GM23338 (cell line): ENCODE data around the gene PARP3. TPM values are rescaled to one million over a fixed set of nuclear protein-coding genes. Genes with fewer than 3 reads are reported as not detected.
A peak's percentile ranks its signal among the peaks of the same experiment; 100 is the strongest.

Experiments
- ATAC-seq: fragments of 200-7000 bp; cut with Tn5 transposase; 3 replicates; pipeline ENCODE4 v1.9.1; 2020
- DNase-seq: peaks from one replicate; pipeline ENCODE4 v3.0.0-alpha.2; 2015; ENCODE audit warnings: low spot score
- H2AFZ ChIP-seq: fragments of 200-600 bp; sonication (generic); 2 replicates; pipeline ENCODE4 v1.8.0; 2016; ENCODE audit warnings: antibody characterized with exemption, mild to moderate bottlenecking, moderate library complexity
- H3F3A ChIP-seq: fragments of 200-600 bp; sonication (generic); replicated peaks from 2 replicates; pipeline ENCODE4 v1.8.0; 2017; ENCODE audit warnings: antibody characterized with exemption, mixed run types, low read depth
- H3K27ac ChIP-seq: fragments of 200-600 bp; sonication (generic); 2 replicates; pipeline ENCODE4 v1.6.1; 2016; ENCODE audit warnings: low read depth
- H3K27me3 ChIP-seq: fragments of 200-600 bp; sonication (generic); 2 replicates; pipeline ENCODE4 v1.8.0; 2016; ENCODE audit warnings: mild to moderate bottlenecking, mixed run types, moderate library complexity; ENCODE audit not compliant: insufficient read depth
- H3K36me3 ChIP-seq: fragments of 200-600 bp; sonication (generic); 2 replicates; pipeline ENCODE4 v1.8.0; 2016; ENCODE audit warnings: mild to moderate bottlenecking; ENCODE audit not compliant: insufficient read depth
- H3K4me1 ChIP-seq: fragments of 200-600 bp; sonication (generic); 2 replicates; pipeline ENCODE4 v1.8.0; 2016; ENCODE audit warnings: mild to moderate bottlenecking, moderate library complexity; ENCODE audit not compliant: insufficient read depth
- H3K4me2 ChIP-seq: fragments of 200-600 bp; sonication (generic); 2 replicates; pipeline ENCODE4 v1.7.1; 2017; ENCODE audit warnings: mixed run types
- H3K4me3 ChIP-seq: fragments of 200-600 bp; sonication (generic); 2 replicates; pipeline ENCODE4 v1.6.1; 2016; ENCODE audit warnings: mixed run types
- H3K79me2 ChIP-seq: fragments of 200-600 bp; sonication (generic); replicated peaks from 2 replicates; pipeline ENCODE4 v1.8.0; 2017; ENCODE audit warnings: mild to moderate bottlenecking; ENCODE audit not compliant: insufficient read depth
- H3K9me2 ChIP-seq: fragments of 200-600 bp; sonication (generic); 2 replicates; pipeline ENCODE4 v1.8.0; 2017; ENCODE audit not compliant: insufficient read depth
- H4K20me1 ChIP-seq: fragments of 200-600 bp; sonication (generic); replicated peaks from 2 replicates; pipeline ENCODE4 v1.8.0; 2017; ENCODE audit warnings: mild to moderate bottlenecking; ENCODE audit not compliant: insufficient read depth
- H3K27ac Mint-ChIP-seq: 2 replicates; pipeline ENCODE4 v1.8.0; 2020; ENCODE audit warnings: inconsistent platforms, mild to moderate bottlenecking, moderate library complexity, mixed read lengths
- H3K27me3 Mint-ChIP-seq: 3 replicates; pipeline ENCODE4 v1.8.0; 2022; ENCODE audit warnings: low read depth, mild to moderate bottlenecking, moderate library complexity, mixed read lengths, inconsistent platforms; ENCODE audit not compliant: insufficient read depth, poor library complexity
- H3K36me3 Mint-ChIP-seq: 3 replicates; pipeline ENCODE4 v1.8.0; 2021; ENCODE audit warnings: low read depth, mild to moderate bottlenecking, inconsistent platforms, moderate library complexity, mixed read lengths
- H3K4me1 Mint-ChIP-seq: 3 replicates; pipeline ENCODE4 v1.8.0; 2020; ENCODE audit warnings: mild to moderate bottlenecking, inconsistent platforms, mixed read lengths
- H3K4me3 Mint-ChIP-seq: 3 replicates; pipeline ENCODE4 v1.8.0; 2021; ENCODE audit warnings: moderate library complexity, mild to moderate bottlenecking, inconsistent platforms, mixed read lengths
- H3K9me3 Mint-ChIP-seq: 3 replicates; pipeline ENCODE4 v1.8.0; 2020; ENCODE audit warnings: moderate library complexity, mild to moderate bottlenecking, inconsistent platforms, mixed read lengths
- EZH2 ChIP-seq: fragments of 200-600 bp; sonication (generic); IDR thresholded peaks from one replicate; pipeline ENCODE4 v1.8.0; 2017; ENCODE audit warnings: antibody characterized with exemption, mild to moderate bottlenecking, low read depth; ENCODE audit not compliant: unreplicated experiment
- EZH2phosphoT487 ChIP-seq: fragments of 200-600 bp; sonication (generic); IDR thresholded peaks from one replicate; pipeline ENCODE4 v1.8.1; 2018; ENCODE audit warnings: antibody characterized with exemption; ENCODE audit not compliant: unreplicated experiment
- JUNB ChIP-seq: IDR thresholded peaks from one replicate; pipeline ENCODE4 v1.6.1; 2016; ENCODE audit warnings: antibody characterized with exemption; ENCODE audit not compliant: unreplicated experiment
- POLR2AphosphoS5 ChIP-seq: IDR thresholded peaks from 2 replicates; pipeline ENCODE4 v1.6.1; 2016; ENCODE audit warnings: antibody characterized with exemption, low read depth
- ZNF114 ChIP-seq: fragments of 250-450 bp; sonication (Bioruptor Pico); IDR thresholded peaks from 2 replicates; pipeline ENCODE4 v1.5.0; 2020; ENCODE audit warnings: mild to moderate bottlenecking, moderate library complexity
- ZNF331 ChIP-seq: fragments of 250-450 bp; sonication (Bioruptor Pico); IDR thresholded peaks from 2 replicates; pipeline ENCODE4 v1.5.0; 2020; ENCODE audit warnings: low read depth, mild to moderate bottlenecking, moderate library complexity
- polyA plus RNA-seq: library from polyadenylated mRNA; unstranded; fragments of >200 nt; fragmentation: Nextera tagmentation; extraction: Ambion mirVana; gene quantifications from 2 replicates; pipeline ENCODE4 v1.2.1, GENCODE V29; 2016
- total RNA-seq: library from RNA; depleted of rRNA; stranded (reverse); fragments of >200 nt; shearing (Covaris generic); gene quantifications from 2 replicates; pipeline ENCODE4 v1.2.3, GENCODE V29; 2014
- TF ChIP-seq, protein P1 (sequence below): fragments of 250-450 bp; sonication (Bioruptor Pico); IDR thresholded peaks from 2 replicates; pipeline ENCODE4 v1.5.0; 2020; ENCODE audit warnings: mild to moderate bottlenecking, moderate library complexity
- TF ChIP-seq, protein P2 (sequence below): IDR thresholded peaks from 2 replicates; pipeline ENCODE4 v1.6.1; 2016; ENCODE audit warnings: antibody characterized with exemption

The PARP3 gene
- total and polyA plus RNA-seq, 2 experiments from 2014 or later: 0.76 to 1.1 TPM

DNA sequence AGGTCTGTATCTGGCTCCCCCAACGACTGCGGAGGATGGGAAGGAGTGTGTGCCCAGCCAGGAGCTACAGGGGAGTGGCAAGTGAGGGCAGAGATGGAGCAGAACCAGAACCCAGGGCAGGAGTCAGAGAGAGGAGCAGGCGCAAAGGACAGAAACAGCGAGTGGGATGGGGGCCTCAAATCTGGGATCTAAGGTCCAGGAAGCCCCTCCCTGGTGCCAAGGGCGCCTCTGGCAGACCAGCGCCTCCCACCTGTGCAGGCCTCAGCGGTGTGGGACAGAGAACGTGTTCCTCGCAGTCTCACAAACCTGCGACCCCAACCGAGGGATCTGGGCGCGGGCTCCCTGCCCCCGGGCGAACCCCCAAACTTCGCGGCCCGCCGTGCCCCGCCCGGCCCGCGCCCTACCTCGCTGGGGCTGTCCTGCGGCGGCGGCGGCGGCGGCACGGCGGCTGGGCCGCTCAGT lies 24.8 kb downstream of the PARP3 start (continued):
- TF ChIP-seq, protein P1, sequence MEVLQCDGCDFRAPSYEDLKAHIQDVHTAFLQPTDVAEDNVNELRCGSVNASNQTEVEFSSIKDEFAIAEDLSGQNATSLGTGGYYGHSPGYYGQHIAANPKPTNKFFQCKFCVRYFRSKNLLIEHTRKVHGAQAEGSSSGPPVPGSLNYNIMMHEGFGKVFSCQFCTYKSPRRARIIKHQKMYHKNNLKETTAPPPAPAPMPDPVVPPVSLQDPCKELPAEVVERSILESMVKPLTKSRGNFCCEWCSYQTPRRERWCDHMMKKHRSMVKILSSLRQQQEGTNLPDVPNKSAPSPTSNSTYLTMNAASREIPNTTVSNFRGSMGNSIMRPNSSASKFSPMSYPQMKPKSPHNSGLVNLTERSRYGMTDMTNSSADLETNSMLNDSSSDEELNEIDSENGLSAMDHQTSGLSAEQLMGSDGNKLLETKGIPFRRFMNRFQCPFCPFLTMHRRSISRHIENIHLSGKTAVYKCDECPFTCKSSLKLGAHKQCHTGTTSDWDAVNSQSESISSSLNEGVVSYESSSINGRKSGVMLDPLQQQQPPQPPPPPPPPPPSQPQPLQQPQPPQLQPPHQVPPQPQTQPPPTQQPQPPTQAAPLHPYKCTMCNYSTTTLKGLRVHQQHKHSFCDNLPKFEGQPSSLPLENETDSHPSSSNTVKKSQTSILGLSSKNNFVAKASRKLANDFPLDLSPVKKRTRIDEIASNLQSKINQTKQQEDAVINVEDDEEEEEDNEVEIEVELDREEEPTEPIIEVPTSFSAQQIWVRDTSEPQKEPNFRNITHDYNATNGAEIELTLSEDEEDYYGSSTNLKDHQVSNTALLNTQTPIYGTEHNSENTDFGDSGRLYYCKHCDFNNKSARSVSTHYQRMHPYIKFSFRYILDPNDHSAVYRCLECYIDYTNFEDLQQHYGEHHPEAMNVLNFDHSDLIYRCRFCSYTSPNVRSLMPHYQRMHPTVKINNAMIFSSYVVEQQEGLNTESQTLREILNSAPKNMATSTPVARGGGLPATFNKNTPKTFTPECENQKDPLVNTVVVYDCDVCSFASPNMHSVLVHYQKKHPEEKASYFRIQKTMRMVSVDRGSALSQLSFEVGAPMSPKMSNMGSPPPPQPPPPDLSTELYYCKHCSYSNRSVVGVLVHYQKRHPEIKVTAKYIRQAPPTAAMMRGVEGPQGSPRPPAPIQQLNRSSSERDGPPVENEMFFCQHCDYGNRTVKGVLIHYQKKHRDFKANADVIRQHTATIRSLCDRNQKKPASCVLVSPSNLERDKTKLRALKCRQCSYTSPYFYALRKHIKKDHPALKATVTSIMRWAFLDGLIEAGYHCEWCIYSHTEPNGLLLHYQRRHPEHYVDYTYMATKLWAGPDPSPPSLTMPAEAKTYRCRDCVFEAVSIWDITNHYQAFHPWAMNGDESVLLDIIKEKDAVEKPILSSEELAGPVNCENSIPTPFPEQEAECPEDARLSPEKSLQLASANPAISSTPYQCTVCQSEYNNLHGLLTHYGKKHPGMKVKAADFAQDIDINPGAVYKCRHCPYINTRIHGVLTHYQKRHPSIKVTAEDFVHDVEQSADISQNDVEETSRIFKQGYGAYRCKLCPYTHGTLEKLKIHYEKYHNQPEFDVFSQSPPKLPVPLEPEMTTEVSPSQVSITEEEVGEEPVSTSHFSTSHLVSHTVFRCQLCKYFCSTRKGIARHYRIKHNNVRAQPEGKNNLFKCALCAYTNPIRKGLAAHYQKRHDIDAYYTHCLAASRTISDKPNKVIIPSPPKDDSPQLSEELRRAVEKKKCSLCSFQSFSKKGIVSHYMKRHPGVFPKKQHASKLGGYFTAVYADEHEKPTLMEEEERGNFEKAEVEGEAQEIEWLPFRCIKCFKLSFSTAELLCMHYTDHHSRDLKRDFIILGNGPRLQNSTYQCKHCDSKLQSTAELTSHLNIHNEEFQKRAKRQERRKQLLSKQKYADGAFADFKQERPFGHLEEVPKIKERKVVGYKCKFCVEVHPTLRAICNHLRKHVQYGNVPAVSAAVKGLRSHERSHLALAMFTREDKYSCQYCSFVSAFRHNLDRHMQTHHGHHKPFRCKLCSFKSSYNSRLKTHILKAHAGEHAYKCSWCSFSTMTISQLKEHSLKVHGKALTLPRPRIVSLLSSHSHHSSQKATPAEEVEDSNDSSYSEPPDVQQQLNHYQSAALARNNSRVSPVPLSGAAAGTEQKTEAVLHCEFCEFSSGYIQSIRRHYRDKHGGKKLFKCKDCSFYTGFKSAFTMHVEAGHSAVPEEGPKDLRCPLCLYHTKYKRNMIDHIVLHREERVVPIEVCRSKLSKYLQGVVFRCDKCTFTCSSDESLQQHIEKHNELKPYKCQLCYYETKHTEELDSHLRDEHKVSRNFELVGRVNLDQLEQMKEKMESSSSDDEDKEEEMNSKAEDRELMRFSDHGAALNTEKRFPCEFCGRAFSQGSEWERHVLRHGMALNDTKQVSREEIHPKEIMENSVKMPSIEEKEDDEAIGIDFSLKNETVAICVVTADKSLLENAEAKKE (CRISPR knock-in tag): no peak
- TF ChIP-seq JUNB: no peak
- TF ChIP-seq POLR2AphosphoS5: no peak
- no peak for TF ChIP-seq EZH2phosphoT487
- TF ChIP-seq, protein P2, sequence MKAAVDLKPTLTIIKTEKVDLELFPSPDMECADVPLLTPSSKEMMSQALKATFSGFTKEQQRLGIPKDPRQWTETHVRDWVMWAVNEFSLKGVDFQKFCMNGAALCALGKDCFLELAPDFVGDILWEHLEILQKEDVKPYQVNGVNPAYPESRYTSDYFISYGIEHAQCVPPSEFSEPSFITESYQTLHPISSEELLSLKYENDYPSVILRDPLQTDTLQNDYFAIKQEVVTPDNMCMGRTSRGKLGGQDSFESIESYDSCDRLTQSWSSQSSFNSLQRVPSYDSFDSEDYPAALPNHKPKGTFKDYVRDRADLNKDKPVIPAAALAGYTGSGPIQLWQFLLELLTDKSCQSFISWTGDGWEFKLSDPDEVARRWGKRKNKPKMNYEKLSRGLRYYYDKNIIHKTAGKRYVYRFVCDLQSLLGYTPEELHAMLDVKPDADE: no peak
- no peak for TF ChIP-seq ZNF331 (CRISPR knock-in tag)
- no peak for TF ChIP-seq ZNF114 (CRISPR knock-in tag)

- Histone ChIP-seq H3K27ac (peak within 1 kb of the TSS; percentile 97), H3K4me2 (peak within 1 kb of the TSS; percentile 100), H4K20me1 (no peaks in the 10 kb centered on the region), H3K9me2 (no peaks in the 10 kb centered on the region), H3K79me2 (no peaks in the 10 kb centered on the region), H3K27me3 (peaks cover 9% of the 10 kb centered on the region; the same call in 1 of the 2 replicates), H3K4me1 (peaks cover 37% of the 10 kb centered on the region), H3F3A (peaks cover 13% of the 10 kb centered on the region; the same call in 1 of the 2 replicates), H3K36me3 (no peaks in the 10 kb centered on the region), H2AFZ (peak within 1 kb of the TSS; percentile 38; the same call in 1 of the 2 replicates), H3K4me3 (peak within 1 kb of the TSS; percentile 95)
- peak within 1 kb of the TSS; percentile 85 for H3K4me3 Mint-ChIP-seq
- H3K9me3 Mint-ChIP-seq: no peaks in the 10 kb centered on the region; the same call in 2 of the 3 replicates
- peaks cover 28% of the 10 kb centered on the region for H3K27me3 Mint-ChIP-seq
- TF ChIP-seq EZH2 (no peak), POLR2AphosphoS5 (peak; percentile 60; the same call in 1 of the 2 replicates)
- H3K27ac Mint-ChIP-seq: peak within 1 kb of the TSS; percentile 97
- H3K4me1 Mint-ChIP-seq: peaks cover 57% of the 10 kb centered on the region
- ATAC-seq (peak; percentile 31), DNase-seq (peak; percentile 70)
- peaks cover 7% of the 10 kb centered on the region; the same call in 2 of the 3 replicates for H3K36me3 Mint-ChIP-seq
Observed at GRCh38 chr3:51967384-51968169, 25.4 kb downstream of the PARP3 start, which contains the start of gene PCBP4. Gene PCBP4, minus strand, starts transcription at chr3:51967454. Its CDS starts 6,214 bp downstream, at chr3:51961240.
